GM21825 (cell line): Measurements from ENCODE around the gene MPG.

Experiments
- ATAC-seq: cut with Tn5 transposase; IDR thresholded peaks from one replicate; pipeline ENCODE4 v1.9.1; 2021; ENCODE audit warnings: mild to moderate bottlenecking, moderate library complexity; ENCODE audit not compliant: unreplicated experiment

The MPG gene

GRCh38 chr16:83060-83603 is 5.1 kb downstream of the MPG start:
- ATAC-seq: no peak

DNA sequence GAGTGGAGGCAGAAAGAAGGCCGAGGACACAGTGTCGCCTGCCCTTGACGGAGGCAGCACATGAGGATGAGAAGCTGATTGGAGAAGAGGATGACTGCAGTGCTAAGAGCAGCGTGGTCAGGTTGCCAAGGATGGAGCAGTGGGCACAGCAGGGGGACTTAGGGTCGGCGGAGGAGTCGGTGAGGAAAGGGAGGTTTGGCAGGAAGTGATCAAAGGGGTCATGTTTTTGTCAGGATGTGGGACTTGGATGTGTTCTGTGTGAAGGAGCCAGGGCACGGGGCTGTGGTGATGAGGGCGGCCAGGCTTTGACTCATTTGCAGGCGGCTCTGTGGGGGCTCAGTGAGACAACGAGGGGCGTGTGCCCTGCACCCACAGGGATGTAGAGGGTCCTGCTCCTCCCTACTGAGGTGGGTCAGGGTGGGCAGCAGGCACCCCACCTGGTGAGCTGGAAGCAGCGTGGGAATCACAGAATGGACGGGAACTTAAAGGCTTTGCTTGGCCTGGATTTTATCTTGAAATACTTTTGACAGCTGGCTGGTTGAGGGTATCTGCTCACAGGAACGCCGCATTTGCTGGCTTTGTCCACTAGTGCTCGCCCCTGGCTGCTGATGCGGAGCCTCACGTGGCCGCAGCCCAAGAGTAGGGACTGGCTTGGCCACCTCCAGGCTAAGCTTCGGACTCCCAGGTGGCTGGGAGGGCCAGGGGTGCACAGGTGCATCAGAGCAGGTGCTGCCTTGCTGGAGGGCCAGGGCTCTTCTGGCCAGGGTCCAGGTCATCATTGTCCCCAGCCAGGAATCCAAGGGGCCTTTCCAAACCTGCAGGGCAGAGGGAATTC is 6.0 kb downstream of the MPG start:
- ATAC-seq: no peak

DNA sequence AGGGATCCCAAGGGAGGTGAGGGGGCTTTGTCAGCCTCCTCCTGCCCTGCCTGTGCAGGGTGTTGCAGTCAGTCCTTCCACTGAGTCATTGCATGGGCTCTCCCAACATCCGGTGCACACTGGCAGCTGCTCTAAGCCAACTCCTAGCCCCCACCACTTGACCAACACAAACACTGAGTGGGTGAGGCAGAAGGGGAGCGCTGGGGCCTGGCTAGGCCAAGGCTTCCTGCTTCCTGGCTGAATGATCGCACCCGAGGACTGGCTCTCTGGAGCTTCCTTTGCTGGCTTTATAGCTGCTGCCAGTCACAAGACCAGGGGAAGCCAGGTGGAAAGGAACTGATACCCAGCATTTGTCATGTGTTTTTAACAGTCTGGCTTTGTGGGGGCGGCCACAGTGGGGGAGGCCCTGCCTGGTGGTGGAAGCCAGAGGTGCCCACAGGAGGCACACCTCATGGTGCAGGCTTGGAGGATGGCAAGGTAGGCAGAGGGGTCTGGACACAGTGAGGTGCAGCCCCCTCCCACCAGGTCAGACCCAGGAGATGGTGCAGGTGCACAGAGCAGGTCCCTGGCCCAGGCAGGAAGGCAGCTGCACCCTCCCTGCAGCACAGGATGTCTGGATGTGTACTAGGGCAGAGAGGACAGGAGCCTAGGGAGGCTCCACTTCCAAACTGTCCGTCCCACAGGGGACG is 6.8 kb downstream of the MPG start:
- peak; percentile 68 for ATAC-seq

GRCh38 chr16:85407-85782 is 7.4 kb downstream of the MPG start:
- ATAC-seq: no peak

GRCh38 chr16:85865-86264 is 7.8 kb downstream of the MPG start:
- no peak for ATAC-seq

- no peak for ATAC-seq
These were observed 8.5 kb downstream of the MPG start for GRCh38 chr16:86483-86952.

DNA sequence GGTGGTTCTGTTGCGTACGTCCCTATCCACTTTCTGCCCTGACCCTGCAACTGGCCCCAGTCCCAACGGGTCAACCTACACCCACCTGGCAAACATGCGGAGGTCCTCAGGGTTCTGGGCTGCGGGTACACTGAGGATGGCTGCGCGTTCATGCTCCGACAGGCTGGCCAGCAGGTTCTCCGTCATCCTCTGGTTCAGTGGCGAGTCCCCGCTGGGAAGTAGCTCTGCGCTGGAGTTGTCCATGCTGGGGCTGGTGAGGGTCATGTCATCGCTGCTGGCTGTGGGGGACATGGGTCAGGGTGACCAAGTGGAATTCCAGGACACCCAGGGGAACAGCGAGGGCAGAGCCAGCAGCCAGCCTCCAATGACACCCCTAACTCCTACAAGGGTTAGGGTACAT is 10.6 kb downstream of the MPG start:
- no peak for ATAC-seq

DNA sequence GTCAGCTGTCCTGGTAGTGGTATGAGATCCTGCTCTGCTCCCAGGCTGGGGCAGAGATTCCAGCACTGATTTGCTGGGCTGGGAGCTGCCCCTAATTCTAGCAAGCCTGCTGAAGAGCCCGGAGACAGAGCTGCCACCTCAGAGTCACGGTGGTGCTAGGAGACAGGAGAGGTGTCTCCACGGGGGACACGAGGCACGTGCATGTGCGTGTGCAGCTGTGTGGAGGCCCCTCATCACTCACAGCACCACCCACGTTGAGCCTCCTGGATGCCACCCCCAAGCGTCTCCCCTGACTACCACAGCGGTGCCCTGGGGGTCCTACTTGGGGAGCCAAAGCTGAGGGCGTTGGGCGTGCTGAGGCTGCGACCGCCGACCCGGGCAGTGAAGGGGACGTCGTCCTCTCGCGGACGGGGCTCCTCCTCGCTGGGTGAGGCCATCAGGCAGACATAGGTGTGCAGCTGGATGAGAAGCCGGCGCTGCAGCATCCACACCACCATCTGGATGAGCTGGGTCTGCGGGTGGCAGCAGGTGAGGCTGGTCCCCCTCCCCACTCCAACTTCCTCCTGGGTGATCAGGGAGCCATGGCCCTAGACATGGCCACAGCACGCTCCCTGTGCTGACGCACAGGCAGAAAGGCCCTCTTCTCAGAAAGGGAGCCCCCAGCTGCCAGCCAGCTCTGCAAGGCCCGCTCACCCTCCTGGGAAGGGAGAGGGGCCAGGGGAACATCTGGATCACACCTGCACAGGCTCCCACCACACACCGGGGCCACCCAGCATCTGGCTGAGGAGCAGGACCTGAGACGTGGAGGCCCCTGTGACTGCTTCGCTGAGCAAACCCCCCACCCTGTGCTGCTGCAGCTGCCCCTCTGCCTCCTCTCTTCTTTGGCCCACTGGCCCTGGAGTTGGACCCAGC is 11.6 kb downstream of the MPG start:
- no peak for ATAC-seq

DNA sequence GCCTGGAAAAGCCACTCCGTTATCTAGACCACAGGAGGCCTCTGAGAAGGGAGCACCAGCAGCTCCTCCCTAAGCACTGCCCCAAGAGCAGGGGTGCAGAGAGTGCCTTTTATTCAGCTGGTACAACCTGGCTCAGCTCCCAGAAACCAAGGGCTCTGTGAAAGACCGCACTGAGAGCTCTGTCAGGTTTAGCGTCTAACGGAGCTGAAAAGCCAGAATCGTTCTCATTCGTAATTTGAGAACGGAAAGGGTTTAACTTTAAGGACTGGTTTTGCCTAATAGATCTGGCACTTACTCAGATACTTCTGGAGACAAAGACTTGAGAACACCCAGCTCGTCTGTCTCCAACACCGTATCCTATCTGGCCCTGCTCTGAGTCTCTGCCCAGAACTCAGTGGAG is 13.5 kb downstream of the MPG start:
- no peak for ATAC-seq

DNA sequence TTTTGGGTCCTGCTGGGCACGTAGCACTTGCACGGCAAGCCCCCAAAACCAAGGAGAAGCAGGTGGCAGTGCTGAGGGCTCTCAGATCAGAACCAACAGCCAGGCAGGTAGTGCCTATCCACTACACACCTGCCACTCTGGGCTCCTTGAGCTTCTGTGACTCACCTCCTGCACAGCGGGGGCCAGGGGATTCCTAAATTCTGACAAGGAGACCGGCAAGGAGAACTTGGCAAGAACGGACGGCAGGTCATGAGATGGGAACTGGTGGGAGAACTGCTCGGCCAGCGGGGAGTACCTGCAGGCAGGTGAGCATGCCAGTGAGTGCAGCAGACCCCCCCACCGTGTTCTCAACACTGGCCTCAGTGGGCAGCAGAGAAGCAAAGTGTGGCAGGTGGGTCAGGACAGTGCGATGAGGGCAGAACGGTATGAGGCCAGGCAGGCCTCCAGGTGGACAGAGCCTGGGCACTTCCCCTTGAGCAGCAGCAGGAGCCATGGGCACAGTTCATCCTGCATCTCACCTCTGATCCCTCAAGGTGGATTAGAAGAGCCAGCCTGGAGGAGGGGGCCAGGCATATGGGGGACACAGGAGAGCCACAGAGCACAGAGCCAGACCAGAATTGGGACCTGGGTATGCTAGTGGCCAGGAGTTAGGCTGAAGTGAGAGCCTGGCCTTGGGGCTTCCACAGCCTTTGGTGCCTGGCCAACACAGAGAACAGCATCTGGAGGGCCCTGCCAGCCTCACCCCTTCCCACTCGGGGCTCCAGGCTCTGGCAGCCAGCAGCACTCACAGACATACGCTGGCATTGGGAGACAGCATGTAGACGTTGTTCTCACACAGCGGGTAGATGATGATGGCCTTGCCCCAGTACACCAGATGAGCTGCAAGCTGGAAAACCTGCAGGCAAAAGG is 14.7 kb downstream of the MPG start:
- ATAC-seq: no peak

DNA sequence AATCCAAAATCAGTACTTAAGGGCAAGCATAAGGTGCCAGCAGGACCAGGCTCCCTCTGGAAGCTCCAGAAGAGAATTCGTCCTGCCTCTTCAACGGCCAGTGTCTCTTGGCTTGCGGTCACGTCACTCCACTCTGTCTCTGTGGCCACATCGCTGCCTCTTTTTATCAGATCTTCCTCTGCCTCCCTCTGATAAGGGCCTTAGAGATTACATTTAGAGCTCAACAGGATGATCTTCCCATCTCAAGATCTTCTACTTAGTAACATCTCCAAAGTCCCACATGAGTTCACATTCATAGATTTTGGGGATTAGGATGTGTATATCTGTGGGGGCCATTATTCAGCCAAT is 16.9 kb downstream of the MPG start:
- no peak for ATAC-seq

DNA sequence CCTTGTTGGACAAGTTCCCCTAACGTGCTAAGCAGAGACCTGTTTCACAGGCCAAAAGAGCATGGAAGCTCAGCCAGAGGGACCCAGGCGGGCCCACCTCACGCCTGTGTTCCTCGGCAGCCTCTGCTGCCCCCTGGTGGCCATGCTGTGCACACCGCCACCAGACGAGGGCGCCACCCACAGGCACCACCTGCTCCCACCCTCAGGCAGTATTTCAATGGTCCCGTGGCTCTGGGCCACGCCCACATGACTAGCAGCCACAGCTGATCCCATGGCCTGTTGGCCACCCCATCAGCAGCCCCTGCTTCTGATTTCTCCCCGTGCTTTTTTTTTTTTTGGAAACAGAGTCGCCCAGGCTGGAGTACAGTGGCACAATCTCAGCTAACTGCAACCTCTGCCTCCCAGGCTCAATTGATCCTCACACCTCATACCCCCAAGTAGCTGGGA is 18.9 kb downstream of the MPG start:
- no peak for ATAC-seq

DNA sequence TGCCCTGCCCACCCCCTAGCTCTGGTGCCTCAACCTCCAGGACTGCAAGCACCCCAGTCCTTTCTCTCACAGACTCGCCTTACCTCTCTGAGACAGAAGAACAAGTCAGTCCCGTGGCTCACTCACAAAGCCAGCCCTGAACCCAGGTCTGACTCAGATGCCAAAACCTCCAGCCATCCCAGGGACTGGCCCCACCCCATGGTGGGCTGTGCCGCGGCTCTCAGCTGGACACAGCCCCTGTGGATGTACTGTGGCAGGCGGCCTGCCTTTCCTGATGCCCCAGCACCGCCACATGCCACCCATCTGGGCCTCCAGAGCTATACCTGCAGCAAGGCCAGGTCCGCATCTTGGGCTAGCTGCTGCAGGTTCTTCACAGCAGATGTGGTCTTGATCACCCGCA is 19.8 kb downstream of the MPG start:
- no peak for ATAC-seq

DNA sequence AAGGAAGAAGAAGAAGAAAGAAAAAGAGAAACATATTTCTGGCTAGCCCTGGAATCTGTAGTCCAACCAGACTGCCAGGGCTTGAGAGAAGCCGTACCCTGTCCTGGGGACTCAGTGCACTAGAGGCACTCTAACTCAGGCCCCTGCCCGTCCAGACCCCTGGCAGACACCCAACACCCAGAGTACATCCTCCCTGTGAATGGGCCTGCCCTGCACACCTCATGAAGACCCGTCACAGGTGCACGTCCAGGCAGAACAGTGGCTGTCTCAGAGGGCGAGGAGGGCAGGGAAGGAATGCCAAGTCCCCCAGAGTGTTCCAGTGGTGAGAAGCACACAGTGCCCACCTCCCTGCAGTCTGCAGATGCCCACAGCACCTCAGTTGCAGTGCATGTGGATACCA is 23.0 kb downstream of the MPG start:
- ATAC-seq: no peak

DNA sequence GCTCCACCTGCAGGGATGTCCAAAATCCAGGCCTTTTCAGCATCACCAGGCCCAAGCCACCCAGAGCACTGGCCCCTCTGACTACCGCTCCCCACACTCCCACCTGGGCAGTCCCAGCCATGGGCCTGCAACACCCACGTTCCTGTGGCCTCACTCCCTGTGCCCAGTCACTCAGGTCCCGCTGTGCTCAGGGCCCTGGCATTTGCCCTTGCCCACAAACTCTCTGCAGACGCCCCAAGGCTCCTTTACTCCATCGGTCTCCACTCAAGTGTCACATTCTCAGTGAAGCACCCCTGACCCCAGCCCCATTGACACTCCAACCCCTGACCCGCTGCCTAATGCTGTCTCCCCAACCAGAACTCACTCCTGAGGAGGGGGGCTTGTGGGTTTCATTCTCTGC is 23.6 kb downstream of the MPG start:
- ATAC-seq: no peak

DNA sequence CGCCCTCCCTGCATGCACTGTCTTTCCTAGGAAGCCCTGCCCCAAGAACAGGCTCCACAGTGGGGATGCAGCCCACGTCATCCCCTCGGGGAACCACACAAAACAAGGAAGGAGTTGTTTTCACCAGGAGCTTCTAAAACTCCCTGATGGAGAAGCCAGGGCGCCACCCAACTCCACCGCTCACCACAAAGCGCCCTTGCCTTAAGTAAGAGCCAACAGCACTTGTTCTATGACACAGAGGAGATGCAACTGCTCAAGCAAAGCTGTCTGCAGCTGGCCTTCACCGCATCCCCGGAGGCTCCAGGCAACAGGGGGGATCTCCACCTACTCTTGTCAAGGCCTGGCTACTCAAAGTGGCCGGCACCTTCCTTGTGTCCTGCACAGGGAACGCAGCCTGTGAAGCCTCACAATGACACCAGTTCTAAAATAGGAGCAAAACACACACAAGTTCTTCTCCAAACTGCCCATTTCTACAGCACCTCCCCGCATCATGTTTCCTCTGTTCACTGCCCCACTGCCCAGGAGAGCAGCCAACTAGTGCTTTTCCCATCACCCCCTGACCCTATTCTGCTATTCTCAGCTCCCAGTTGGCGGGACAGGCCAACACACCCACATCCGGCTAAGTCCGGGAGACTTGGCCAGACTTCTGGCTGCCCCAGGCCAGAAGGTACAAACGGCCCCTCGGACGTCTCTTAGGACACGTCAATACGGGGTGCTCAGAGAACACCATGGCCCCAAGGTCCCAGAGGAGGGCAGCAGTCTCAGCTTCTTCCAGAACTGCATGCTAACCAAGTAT is 24.2 kb downstream of the MPG start:
- ATAC-seq: no peak

DNA sequence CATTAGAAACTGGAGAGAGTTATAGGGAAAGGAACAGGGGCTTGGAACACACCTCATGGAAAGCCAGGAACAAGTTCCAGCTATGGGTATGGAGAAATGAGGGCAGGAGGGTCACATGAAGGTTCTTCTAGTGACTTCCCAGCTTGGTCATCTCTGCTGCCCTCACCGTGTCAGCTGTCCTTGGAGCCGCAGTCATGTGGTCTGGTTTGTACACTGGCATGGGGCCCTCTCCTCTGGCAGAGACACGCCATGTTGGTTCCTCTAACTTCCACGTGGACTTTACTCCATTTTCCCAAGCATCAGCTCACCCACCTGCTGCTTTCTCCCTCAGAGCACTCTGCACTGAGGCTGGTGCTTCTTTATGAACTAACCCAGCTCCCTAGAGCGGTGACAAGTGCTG is 26.3 kb downstream of the MPG start:
- ATAC-seq: no peak

DNA sequence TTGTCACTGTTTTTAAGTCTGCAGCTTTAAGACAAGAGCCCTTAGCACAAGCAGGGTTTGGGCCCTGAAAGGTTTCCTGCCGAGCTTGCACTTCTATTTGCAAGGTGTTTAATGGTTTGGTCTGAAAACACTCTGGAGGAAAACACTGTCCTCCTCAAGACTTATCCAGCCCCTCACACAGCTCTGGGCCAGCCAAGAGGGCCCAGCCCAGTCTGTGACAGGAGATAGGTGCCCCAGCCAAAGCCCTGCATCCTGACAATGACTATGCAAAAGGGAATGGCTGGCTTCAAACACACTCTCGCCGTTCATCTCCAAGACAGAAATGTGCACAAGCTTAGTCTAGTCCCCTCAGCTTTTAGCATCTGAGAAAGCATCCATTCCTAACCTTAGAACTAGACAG is 26.9 kb downstream of the MPG start:
- ATAC-seq: no peak

DNA sequence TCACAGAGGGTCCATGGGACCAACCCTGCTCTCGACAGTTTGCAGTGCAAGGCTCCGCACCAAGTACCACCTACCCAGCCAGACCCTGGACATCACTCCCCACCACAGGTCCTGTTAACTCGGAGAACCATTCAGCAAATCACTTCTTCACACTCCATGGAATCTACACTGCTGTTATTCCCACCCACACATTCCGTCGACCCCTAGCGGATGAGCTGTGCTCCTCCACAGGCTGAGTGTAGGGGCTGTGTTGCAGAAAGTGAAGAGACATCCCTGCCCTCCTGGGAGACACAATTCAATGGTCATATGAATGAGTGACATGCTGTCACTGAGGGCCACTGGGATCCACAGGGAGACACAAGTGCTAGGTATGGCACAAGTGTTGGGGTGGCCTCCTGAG is 27.5 kb downstream of the MPG start:
- ATAC-seq: no peak
